Pericardium fibroblast (primary cell): ENCODE measurements around the gene LAMB2. TPM values are rescaled to one million over a fixed set of nuclear protein-coding genes. Genes with fewer than 3 reads are reported as not detected.

Source experiments
- total RNA-seq: library from RNA; depleted of rRNA; stranded (reverse); fragments of >200 nt; gene quantifications from 2 replicates; pipeline ENCODE4 v1.2.3, GENCODE V29; 2015

Gene LAMB2
- 310 and 441 TPM in 2 replicates for total RNA-seq

DNA sequence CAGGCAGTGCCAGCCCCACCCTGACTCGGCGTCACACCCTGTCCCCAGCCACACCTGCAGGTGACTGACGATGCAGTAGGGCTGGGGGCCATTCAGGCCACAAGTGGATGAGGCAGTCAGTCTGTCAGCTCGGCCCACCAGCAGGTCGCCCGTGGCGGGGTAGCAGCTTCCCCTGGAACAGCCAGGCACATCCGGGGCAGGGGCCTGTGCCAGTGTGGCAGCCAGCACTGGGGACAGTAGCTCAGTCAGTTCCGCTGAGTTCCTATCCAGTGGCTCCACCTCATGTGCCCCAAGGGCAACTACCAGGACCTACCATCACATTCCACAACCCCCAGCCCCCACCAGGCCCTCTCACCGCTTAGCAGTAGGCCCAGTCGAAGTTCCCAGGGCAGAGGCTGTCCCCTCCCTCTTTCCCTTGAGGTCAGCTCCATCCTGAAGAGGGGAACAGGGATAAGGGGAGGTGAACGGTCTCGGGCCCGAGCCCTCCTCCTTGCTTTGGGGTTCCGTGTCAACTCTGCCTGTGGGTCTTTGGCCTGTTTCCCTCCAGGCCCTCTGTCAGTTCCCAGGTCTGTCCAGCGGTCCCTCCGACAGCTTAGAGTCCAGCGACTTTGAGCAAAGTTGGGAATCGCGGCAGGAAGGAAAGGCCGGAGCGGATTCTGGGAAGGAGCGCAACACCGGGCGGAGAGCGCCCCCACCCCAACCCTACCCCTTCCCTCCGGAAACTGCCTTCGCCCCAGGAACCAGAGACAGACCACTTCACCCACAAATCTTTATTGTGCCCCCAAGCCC lies at the start of gene LAMB2:
TSS of gene LAMB2 (minus strand) at position 614 of the 789 bp plus-strand sequence. CDS start at position 431, 183 bp downstream.

DNA sequence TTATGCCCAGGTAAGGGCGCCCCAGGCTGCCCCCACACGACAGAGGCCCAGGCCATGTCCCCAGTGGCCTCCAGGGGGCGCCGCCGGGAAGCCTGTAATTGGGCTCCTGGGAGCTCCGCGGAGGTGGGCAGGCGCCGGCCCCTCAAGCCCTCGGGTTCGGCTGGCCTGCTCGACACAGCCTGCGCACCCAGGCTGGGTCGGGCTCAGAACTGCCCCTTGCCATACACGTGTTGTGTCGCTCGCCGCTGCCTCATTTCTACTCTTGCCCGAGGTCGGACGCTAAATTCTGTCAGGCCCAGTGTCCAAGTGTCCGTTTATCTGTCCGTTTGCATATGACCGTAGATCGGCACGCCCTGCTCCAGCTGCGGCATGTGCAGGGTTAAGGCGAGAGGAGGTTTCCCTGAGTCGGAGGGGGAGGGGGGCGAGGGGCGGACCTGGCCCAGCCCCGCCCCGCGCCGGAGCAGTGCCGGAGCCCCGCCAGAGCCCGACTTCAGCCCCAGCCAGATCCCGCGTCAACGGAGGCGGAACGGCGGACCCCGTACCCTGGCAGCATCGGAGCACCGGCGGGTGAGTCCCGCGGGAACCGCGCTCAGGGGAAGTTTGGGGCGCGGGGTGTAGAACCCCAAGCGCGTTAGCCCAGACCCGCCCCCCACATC lies 38.4 kb upstream of the LAMB2 start, which contains the start of gene KLHDC8B:
TSS of gene KLHDC8B (plus strand) at position 480 of the 656 bp plus-strand sequence. CDS start 1,172 bp downstream, outside the sequence.

DNA sequence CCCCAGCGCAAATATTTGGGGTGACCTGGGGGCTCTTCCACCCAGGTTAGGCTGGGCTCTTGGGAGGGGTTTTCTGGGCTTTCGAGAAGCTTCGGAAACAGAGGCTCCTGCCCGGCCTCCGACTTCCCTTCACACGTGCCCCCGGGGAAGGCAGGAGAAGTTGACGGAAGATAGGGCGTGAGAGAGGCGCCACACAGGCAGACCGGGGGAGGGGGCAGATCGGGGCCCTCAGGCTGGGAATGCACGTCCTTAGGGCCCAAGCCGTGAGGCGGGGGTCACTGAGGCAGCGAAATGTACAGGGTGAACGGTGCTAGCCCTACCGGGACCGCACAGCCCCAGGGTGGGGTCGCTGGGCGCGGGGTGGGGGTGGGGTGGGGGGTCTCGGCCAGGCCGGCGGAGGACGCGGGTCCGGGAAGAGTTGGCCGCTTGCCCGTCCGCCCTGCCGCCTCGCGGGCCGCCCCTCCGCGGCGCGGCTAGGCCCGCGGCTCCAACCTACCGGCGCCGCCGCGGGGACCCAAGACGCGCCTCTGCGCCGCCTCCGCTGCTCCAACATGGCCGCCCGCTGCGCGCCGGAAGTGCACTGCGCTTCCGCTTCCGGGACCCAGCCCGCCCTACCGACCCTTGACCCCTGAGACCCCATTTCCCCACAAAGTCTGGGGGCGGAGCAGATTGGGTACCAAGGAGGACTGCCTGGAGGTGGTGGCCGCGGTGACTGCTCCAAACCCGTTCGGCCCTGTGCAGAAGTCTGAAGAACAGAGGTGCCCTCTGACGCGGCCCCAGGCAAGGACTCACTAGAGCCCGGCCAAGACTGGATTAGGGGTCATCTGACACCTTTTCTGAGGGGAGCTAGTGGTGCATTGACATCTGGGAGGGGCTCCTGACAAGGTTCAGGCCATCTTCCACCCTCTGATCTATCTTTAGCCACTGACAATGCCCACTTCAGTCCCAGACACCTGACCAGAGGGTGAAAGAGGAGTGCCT lies 33.2 kb upstream of the LAMB2 start, which contains the start of gene CCDC71:
TSS of gene CCDC71 (minus strand) at position 561 of the 981 bp plus-strand sequence. CDS start 2,123 bp downstream, outside the sequence.

DNA sequence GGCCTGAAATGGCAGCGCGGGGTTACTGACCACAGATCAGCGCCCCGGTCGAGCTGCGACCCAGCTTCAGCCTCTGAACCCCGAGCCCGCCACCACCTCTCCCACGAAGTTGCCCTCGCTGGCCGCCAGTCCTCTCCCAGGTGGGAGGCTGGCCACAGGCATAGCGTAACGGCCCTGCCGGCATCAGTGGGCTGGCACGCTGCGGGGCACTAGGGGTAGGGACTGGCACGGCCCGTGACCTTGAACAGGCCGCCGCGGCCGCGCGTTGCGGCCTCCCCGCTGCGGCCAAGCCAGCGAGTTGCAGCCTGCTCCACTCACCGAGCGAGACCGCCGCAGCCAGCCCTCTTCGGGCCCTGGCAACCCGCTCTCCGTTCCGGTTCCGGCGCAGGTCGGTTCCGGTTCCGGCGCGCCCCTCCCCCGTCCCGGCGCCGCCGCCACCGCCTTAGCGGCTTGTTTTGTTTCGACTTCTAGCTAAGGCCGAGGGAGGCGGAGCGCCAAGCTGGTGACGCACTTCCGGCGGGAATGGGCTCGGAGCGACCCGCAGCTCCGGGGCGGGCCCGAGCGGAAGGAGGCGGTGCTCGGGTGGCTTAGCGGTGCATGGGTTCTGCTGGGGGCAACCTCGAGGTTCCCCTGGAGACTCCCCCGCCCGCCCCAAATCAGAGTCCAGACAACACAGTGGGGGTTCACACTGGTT lies 12.3 kb downstream of the LAMB2 start, which contains the start of gene USP19:
TSS of gene USP19 (minus strand) at position 386 of the 694 bp plus-strand sequence. CDS start 1,678 bp downstream, outside the sequence.

DNA sequence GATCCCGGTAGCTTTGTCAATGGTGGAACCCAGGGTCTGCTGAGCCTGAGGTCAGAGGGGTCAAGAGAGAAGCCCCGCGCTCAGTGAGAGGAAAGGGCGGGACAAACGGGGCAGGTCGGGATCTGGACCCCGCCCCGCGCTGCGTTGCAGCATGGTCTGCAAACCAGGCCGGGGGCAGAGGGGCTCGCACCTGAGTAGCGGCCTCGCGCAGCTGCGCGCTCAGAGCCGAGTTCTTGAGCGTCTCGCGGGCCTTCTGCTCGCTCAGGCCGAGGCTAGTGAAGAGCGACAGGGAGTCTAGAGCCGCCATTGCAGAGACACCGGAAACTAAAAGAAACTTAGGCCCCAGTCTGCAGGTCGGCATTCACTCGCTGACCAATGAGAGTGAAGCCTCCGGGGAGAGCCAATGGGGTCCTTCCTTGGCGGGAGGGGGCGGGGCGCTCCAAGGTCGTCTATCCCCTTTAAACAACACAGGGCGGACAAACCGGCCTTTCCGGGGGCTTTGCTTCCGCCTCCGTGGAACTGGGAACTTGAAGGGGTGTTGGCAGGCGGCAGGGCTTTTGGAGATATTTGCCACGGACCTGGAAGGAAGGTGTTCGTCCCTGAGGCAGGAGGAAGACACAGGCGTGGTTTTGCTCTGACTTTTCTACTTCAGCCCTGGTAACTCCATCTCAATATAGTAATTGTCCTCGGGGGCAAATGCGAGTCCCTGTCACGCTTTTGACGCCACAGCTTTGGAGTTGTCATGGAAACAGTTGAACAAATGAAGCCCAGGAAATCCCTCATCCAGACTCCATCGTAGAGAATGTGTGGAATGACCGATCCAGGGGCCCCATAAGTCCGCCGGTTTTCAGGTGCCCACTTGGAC lies 28.2 kb downstream of the LAMB2 start, which contains the start of gene QARS1:
TSS of gene QARS1 (minus strand) at position 331 of the 865 bp plus-strand sequence. CDS start at position 307, 24 bp downstream.

DNA sequence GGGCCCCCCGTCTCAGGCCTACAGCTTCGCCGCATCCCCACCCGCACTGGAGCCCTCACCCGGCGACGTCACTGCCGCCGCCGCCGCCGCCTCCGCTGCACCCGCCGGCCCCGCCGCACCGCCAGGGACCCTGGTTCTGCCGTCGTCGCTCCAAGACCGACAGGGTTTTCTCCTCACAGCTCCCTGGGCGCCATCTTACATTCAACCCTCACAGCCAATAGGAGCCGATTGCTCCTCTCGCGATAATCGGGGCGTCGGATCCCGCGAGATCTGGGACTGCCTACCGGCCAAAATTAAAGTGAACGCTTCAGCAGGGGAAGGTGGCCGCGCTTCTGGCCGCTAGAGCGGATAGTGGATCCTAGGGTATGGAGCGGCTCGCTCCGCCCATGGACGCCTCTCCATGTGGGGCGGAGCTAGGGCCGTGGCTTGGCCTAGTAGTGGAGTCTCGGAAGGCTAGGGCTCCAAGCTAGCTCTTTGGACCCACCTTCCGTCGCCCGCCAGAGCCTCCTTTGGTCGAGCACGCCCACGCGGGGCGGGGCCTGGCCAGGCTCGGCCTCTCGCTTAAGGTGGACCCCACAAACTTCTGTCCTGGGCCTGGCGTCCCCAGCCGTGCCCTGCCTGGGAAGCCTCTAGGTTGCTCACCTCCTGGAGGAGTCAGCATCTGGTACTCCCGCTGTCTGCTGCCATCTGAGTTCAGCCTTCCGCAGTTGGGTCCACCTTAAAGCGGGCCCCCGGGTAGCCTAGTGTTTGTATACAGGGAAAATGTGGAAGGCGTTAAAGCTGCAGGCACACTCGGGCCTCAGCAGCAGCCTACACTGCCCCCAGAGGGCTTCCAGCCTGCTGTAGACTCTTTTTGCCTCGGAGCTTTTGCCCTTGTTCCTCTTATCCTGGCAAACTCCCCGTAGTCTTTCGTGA lies 38.7 kb downstream of the LAMB2 start, which contains the start of gene QRICH1:
TSS of gene QRICH1 (minus strand) at position 219 of the 915 bp plus-strand sequence. CDS start 17,054 bp downstream, outside the sequence.

Other genes starting within 250 kb of the LAMB2 start
- gene SLC25A20, start 234.2 kb downstream of the LAMB2 start, total RNA-seq: 9.0 and 16.6 TPM in 2 replicates
- gene ARIH2, start 214.2 kb downstream of the LAMB2 start, total RNA-seq: 48.7 and 60.4 TPM in 2 replicates
- 26.0 and 31.7 TPM in 2 replicates for gene P4HTM, start 142.8 kb downstream of the LAMB2 start, total RNA-seq
- gene WDR6, start 125.7 kb downstream of the LAMB2 start, total RNA-seq: 46.0 and 56.7 TPM in 2 replicates
- gene DALRD3, start 114.5 kb downstream of the LAMB2 start, total RNA-seq: 41.2 and 61.9 TPM in 2 replicates
- 137 and 176 TPM in 2 replicates for gene NDUFAF3, start 110.9 kb downstream of the LAMB2 start, total RNA-seq
- 237 and 483 TPM in 2 replicates for gene IMPDH2, start 103.7 kb downstream of the LAMB2 start, total RNA-seq
- 54.1 and 73.8 TPM in 2 replicates for gene QRICH1, start 39.0 kb downstream of the LAMB2 start, total RNA-seq
- 258 and 390 TPM in 2 replicates for gene QARS1, start 28.3 kb downstream of the LAMB2 start, total RNA-seq
- 33.5 and 46.2 TPM in 2 replicates for gene USP19, start 12.2 kb downstream of the LAMB2 start, total RNA-seq
- 25.8 and 35.9 TPM in 2 replicates for gene CCDC71, start 33.3 kb upstream of the LAMB2 start, total RNA-seq
- 23.7 and 45.9 TPM in 2 replicates for gene KLHDC8B, start 38.5 kb upstream of the LAMB2 start, total RNA-seq
- gene C3orf62, start 144.2 kb upstream of the LAMB2 start, total RNA-seq: 0.60 and 0.82 TPM in 2 replicates
- gene USP4, start 207.0 kb upstream of the LAMB2 start, total RNA-seq: 6.2 and 8.5 TPM in 2 replicates
- gene GPX1, start 225.3 kb upstream of the LAMB2 start, total RNA-seq: 288 and 296 TPM in 2 replicates